ENCODE measurements around the gene FADS6. TPM values are rescaled to one million over a fixed set of nuclear protein-coding genes. Genes with fewer than 3 reads are reported as not detected.

FADS6 gene
- total and polyA plus RNA-seq, 4 donors = 1.9 to 8.7 (median 6.3) TPM

DNA sequence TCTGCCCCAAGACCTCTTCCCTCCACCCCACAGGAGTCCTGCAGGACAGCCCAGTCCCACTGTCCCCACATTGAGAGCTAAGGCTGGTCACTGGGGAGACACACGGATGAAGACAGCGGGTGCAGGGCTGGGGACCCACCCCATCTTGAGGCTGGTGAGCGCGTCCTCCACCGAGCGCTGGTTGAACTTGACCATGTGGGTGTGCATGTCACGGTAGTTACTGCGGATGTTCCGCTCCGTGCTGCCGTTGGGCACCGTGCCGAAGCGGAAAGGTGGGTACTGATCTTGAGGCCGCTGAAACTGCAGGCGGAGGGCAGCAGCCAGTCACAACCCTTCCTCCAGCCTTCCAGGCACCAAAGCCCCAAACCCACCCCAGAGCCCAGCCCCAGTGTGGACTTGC, 46.8 kb downstream of the FADS6 start:
- Histone ChIP-seq H3K4me3 (ENCODE audit: low read depth, low read length) (no peak overlapping the region), H3K27me3 (ENCODE audit: control insufficient read depth, insufficient read depth, low read length) (peaks cover 27% of the 10 kb centered on the region), H3K36me3 (ENCODE audit: control insufficient read depth, insufficient read depth, low read length) (peaks cover 26% of the 10 kb centered on the region), H3K4me1 (ENCODE audit: control insufficient read depth, insufficient read depth, low read length) (peaks cover 16% of the 10 kb centered on the region), H3K27ac (ENCODE audit: low read depth, low read length) (no peak overlapping the region), H3K9me3 (ENCODE audit: control insufficient read depth, insufficient read depth, low read length) (no peaks in the 10 kb centered on the region)
- WGBS (ENCODE audit: insufficient coverage) = 90% methylated on average over 16 of the region's 16 CpGs
- no peak for DNase-seq (ENCODE audit: low read depth in 4 of 6, low spot score in 6 of 6)

DNA sequence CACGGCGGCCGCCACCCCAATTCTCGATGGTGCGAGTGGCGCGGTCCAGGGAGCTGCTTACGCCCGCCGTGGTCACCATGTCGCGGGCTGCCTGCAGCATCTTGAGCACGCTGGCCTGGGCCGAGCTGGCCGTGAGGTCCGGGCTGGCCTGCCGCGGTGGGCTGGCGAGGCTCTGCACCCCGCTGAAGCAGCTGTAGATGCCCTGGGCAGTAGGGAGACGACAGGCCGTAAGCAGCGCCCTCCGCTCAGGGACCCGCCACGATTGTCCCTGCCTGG, 50.1 kb downstream of the FADS6 start:
- no peak for DNase-seq (ENCODE audit: low read depth in 4 of 6, low spot score in 6 of 6)
- Histone ChIP-seq H3K4me1 (ENCODE audit: control insufficient read depth, insufficient read depth, low read length) (peaks cover 47% of the 10 kb centered on the region), H3K4me3 (ENCODE audit: low read depth, low read length) (no peak overlapping the region), H3K9me3 (ENCODE audit: control insufficient read depth, insufficient read depth, low read length) (no peaks in the 10 kb centered on the region), H3K36me3 (ENCODE audit: control insufficient read depth, insufficient read depth, low read length) (peaks cover 19% of the 10 kb centered on the region), H3K27me3 (ENCODE audit: control insufficient read depth, insufficient read depth, low read length) (peaks cover 15% of the 10 kb centered on the region), H3K27ac (ENCODE audit: low read depth, low read length) (no peak overlapping the region)
- WGBS (ENCODE audit: insufficient coverage) = 24% methylated on average over 26 of the region's 26 CpGs

DNA sequence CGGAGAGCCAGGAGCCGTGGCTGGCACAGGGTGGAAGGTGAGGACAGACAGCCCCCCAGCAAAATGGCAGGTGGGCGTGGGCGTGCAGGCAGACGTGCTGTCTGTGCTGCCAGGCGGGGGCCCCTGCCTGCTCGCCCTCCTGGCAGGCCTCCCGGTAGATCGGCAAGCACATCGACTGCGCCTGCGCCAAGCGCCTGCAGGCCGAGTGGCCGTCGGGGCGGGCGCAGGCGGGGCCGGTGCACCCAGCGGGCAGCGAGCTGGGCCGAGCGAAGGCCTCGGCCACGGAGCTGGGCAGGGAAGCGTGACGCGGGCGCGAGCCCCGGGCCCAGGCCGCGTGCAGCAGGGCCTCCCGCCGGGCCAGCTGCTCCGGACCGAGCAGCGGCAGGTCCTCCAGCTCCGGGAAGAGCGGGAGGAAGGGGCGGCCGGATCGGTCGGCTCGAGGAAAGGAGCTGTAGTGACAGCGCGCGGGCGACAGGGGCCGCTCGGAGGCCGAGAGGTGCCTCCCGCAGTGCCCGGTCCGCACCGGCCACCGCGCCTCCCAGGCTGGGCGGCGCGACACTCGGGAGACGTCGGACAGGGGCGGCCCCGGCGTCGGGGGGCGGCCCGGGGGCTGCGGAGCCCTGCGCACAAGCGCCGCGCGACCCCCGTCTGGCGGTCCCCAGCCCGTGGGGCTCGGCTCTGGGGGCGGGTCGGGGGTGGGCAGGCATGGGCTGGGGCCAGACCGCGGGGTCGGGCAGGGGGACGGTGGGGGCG, 50.7 kb downstream of the FADS6 start:
- peak in 2 of 6 donors; percentile 84 to 90 for DNase-seq (ENCODE audit: low read depth in 4 of 6, low spot score in 6 of 6)
- no peak overlapping the region for H3K4me3 ChIP-seq (ENCODE audit: low read depth, low read length)
- H3K36me3 ChIP-seq (ENCODE audit: control insufficient read depth, insufficient read depth, low read length) = peaks cover 24% of the 10 kb centered on the region
- peaks cover 52% of the 10 kb centered on the region for H3K4me1 ChIP-seq (ENCODE audit: control insufficient read depth, insufficient read depth, low read length)
- peaks cover 15% of the 10 kb centered on the region for H3K27me3 ChIP-seq (ENCODE audit: control insufficient read depth, insufficient read depth, low read length)
- 2% methylated on average over 87 of the region's 88 CpGs for WGBS (ENCODE audit: insufficient coverage)
- H3K9me3 ChIP-seq (ENCODE audit: control insufficient read depth, insufficient read depth, low read length) = no peaks in the 10 kb centered on the region
- H3K27ac ChIP-seq (ENCODE audit: low read depth, low read length) = peak overlapping the region; percentile 85

DNA sequence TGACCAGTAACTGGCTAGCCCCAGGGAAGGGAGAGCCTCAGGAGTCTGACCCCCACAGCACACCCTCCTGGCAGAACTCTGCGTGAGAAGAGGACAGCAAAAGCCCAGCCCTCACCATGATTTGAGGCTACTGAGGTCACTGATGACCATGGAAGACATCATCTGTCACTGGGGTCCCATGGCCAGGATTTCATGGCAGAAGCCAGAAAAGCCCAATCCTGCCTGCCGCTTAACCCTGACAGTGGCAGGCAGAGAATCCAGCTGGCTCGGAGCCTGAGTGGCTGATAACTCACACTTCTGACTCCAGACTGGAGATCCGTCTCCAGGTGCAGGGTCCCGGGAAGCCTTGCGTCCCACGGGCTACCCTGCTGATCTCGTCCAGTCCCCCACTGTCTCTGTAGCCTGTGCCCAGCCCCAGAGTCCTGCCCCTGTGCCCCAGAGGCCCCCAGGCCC, 51.3 kb downstream of the FADS6 start:
- H3K4me3 ChIP-seq (ENCODE audit: low read depth, low read length) = no peak overlapping the region
- peak in 1 of 6 donors; percentile 58 for DNase-seq (ENCODE audit: low read depth in 4 of 6, low spot score in 6 of 6)
- 45% methylated on average over 8 of the region's 8 CpGs for WGBS (ENCODE audit: insufficient coverage)
- H3K4me1 ChIP-seq (ENCODE audit: control insufficient read depth, insufficient read depth, low read length) = peaks cover 58% of the 10 kb centered on the region
- peaks cover 25% of the 10 kb centered on the region for H3K36me3 ChIP-seq (ENCODE audit: control insufficient read depth, insufficient read depth, low read length)
- H3K27ac ChIP-seq (ENCODE audit: low read depth, low read length) = peak overlapping the region; percentile 85
- H3K9me3 ChIP-seq (ENCODE audit: control insufficient read depth, insufficient read depth, low read length) = no peaks in the 10 kb centered on the region
- peaks cover 15% of the 10 kb centered on the region for H3K27me3 ChIP-seq (ENCODE audit: control insufficient read depth, insufficient read depth, low read length)

DNA sequence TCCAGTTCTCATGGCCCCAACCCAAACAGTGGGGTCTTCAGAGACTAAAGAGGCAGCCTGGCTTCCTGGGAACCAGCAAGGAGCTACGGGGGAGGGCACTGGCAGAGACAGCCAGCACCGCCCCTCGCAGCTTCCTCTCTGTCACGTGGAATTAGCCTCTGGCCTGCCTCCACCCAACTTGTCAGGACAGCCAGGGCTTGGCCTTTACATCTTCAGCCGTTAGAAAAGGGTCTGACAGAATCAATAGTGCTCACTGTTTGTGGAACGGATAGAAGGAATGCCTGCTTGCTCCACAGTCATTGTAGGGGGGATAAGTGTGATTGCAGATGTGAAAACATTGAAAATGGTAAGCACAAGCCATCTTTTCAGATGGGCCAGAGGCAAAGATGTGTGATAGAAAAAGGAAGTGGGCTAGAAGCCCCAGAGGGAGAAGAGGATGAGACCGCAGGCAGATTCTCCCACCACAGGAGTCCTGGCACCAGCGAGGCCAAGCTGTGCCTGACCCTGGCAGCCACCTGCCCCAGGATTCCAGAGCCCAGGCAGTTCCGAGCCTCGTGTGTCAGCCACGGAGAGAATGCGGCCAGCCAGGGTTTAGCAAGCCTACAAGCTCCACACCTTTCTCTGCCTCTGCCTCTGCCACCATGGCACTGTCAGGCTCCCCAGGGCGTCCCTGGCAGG, 52.3 kb downstream of the FADS6 start:
- peak in 2 of 6 donors; percentile 68 to 81 for DNase-seq (ENCODE audit: low read depth in 4 of 6, low spot score in 6 of 6)
- peaks cover 15% of the 10 kb centered on the region for H3K27me3 ChIP-seq (ENCODE audit: control insufficient read depth, insufficient read depth, low read length)
- no peak overlapping the region for H3K4me3 ChIP-seq (ENCODE audit: low read depth, low read length)
- H3K9me3 ChIP-seq (ENCODE audit: control insufficient read depth, insufficient read depth, low read length) = no peaks in the 10 kb centered on the region
- H3K36me3 ChIP-seq (ENCODE audit: control insufficient read depth, insufficient read depth, low read length) = peaks cover 34% of the 10 kb centered on the region
- H3K4me1 ChIP-seq (ENCODE audit: control insufficient read depth, insufficient read depth, low read length) = peaks cover 58% of the 10 kb centered on the region
- WGBS (ENCODE audit: insufficient coverage) = 16% methylated on average over 13 of the region's 13 CpGs
- H3K27ac ChIP-seq (ENCODE audit: low read depth, low read length) = peak overlapping the region; percentile 85

DNA sequence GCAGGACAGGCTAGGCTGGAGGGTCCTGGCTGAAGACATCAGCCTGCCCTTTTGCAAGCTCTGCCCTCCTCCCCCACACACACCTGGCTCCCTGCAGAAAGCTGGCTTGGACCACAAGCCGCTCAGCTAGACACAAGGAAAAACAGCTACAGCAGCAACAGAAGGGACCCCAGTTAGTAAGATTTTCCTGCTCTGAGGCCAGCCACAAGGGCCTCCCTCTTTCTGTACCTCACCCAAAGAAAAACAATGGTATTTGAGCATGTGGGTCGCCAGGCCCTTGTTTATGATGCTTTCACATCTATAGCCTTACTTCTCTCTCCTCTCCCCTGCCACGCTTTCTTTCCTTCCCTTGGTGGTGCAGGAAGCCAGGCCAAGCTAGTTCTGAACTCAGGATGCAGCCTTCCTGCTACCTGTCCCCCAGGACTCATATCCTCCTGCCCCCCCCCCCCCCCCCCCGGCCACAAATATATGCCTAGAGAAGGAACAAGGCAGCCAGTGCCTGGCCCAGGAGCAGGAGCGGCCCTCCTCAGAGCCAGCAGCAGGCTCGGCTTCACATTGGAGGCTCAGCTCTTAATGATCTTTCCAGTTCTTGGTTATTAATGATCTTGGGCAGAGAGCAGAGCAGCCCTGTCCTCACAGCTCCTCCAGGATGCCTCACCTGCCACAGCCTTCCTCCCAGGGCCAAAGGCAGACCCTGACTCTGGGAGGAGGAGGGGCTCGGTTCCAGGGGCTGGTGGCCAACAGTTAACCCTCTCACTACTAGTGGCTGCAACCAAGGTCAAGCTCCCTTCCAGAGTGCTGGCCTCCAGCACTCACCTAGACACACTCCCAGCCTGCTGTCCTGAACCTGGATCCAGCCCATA, 53.2 kb downstream of the FADS6 start:
- peaks cover 13% of the 10 kb centered on the region for H3K27me3 ChIP-seq (ENCODE audit: control insufficient read depth, insufficient read depth, low read length)
- peaks cover 58% of the 10 kb centered on the region for H3K4me1 ChIP-seq (ENCODE audit: control insufficient read depth, insufficient read depth, low read length)
- WGBS (ENCODE audit: insufficient coverage) = 43% methylated on average over 3 of the region's 7 CpGs
- peaks cover 41% of the 10 kb centered on the region for H3K36me3 ChIP-seq (ENCODE audit: control insufficient read depth, insufficient read depth, low read length)
- no peaks in the 10 kb centered on the region for H3K9me3 ChIP-seq (ENCODE audit: control insufficient read depth, insufficient read depth, low read length)
- peak in 2 of 6 donors; percentile 28 to 41 for DNase-seq (ENCODE audit: low read depth in 4 of 6, low spot score in 6 of 6)
- H3K4me3 ChIP-seq (ENCODE audit: low read depth, low read length) = no peak overlapping the region
- H3K27ac ChIP-seq (ENCODE audit: low read depth, low read length) = peak overlapping the region; percentile 85

GRCh38 chr17:74838274-74838673, 55.2 kb downstream of the FADS6 start:
- Histone ChIP-seq H3K9me3 (ENCODE audit: control insufficient read depth, insufficient read depth, low read length) (no peaks in the 10 kb centered on the region), H3K4me1 (ENCODE audit: control insufficient read depth, insufficient read depth, low read length) (peaks cover 67% of the 10 kb centered on the region), H3K4me3 (ENCODE audit: low read depth, low read length) (no peak overlapping the region), H3K27me3 (ENCODE audit: control insufficient read depth, insufficient read depth, low read length) (peaks cover 1% of the 10 kb centered on the region), H3K27ac (ENCODE audit: low read depth, low read length) (no peak overlapping the region), H3K36me3 (ENCODE audit: control insufficient read depth, insufficient read depth, low read length) (peaks cover 49% of the 10 kb centered on the region)
- WGBS (ENCODE audit: insufficient coverage) = 52% methylated on average over 9 of the region's 9 CpGs
- no peak for DNase-seq (ENCODE audit: low read depth in 4 of 6, low spot score in 6 of 6)

- H3K4me3 ChIP-seq (ENCODE audit: low read depth, low read length) = no peak overlapping the region
- H3K4me1 ChIP-seq (ENCODE audit: control insufficient read depth, insufficient read depth, low read length) = peaks cover 59% of the 10 kb centered on the region
- no peak overlapping the region for H3K27ac ChIP-seq (ENCODE audit: low read depth, low read length)
- DNase-seq (ENCODE audit: low read depth in 4 of 6, low spot score in 6 of 6) = no peak
- H3K9me3 ChIP-seq (ENCODE audit: control insufficient read depth, insufficient read depth, low read length) = no peaks in the 10 kb centered on the region
- 90% methylated on average over 19 of the region's 19 CpGs for WGBS (ENCODE audit: insufficient coverage)
- H3K36me3 ChIP-seq (ENCODE audit: control insufficient read depth, insufficient read depth, low read length) = peaks cover 54% of the 10 kb centered on the region
- H3K27me3 ChIP-seq (ENCODE audit: control insufficient read depth, insufficient read depth, low read length) = no peaks in the 10 kb centered on the region
Measured at GRCh38 chr17:74836691-74837467, 56.6 kb downstream of the FADS6 start.

- DNase-seq (ENCODE audit: low read depth in 4 of 6, low spot score in 6 of 6) = no peak
- Histone ChIP-seq H3K27ac (ENCODE audit: low read depth, low read length) (no peak overlapping the region), H3K4me1 (ENCODE audit: control insufficient read depth, insufficient read depth, low read length) (peaks cover 53% of the 10 kb centered on the region), H3K4me3 (ENCODE audit: low read depth, low read length) (no peak overlapping the region), H3K36me3 (ENCODE audit: control insufficient read depth, insufficient read depth, low read length) (peaks cover 61% of the 10 kb centered on the region), H3K9me3 (ENCODE audit: control insufficient read depth, insufficient read depth, low read length) (no peaks in the 10 kb centered on the region), H3K27me3 (ENCODE audit: control insufficient read depth, insufficient read depth, low read length) (no peaks in the 10 kb centered on the region)
- 96% methylated on average over 26 of the region's 26 CpGs for WGBS (ENCODE audit: insufficient coverage)
Measured at GRCh38 chr17:74836191-74836590, 57.2 kb downstream of the FADS6 start.

Data from spinal cord (tissue), 10 donors.